H9 (cell line): Measurements from ENCODE around the gene GALNT16. TPM values are rescaled to one million over a fixed set of nuclear protein-coding genes. Genes with fewer than 3 reads are reported as not detected.

Experiments used
- DNase-seq: peaks from one replicate; pipeline ENCODE4 v3.0.0-alpha.2; 2017
- H2AFZ ChIP-seq: one replicate; pipeline ENCODE4 v1.6.1; 2013; ENCODE audit warnings: mild to moderate bottlenecking, low read length, control low read depth, moderate library complexity
- H2AK5ac ChIP-seq: 2 replicates; pipeline ENCODE4 v1.6.1; 2013; ENCODE audit warnings: low read length, control low read depth, mixed read lengths; ENCODE audit not compliant: insufficient read length
- H2BK120ac ChIP-seq: one replicate; pipeline ENCODE4 v1.6.1; 2013; ENCODE audit warnings: low read depth, mild to moderate bottlenecking, low read length, control low read depth, inconsistent platforms; ENCODE audit not compliant: poor library complexity, severe bottlenecking
- H2BK12ac ChIP-seq: 2 replicates; pipeline ENCODE4 v1.6.1; 2013; ENCODE audit warnings: low read length, control low read depth, mixed read lengths, low read depth; ENCODE audit not compliant: insufficient read length
- H2BK15ac ChIP-seq: 2 replicates; pipeline ENCODE4 v1.6.1; 2013; ENCODE audit warnings: low read depth, low read length, control low read depth
- H2BK20ac ChIP-seq: one replicate; pipeline ENCODE4 v1.6.1; 2013; ENCODE audit warnings: low read depth, mild to moderate bottlenecking, low read length, control low read depth, inconsistent platforms; ENCODE audit not compliant: poor library complexity, severe bottlenecking
- H2BK5ac ChIP-seq: 2 replicates; pipeline ENCODE4 v1.6.1; 2013; ENCODE audit warnings: low read length, control low read depth, mixed read lengths; ENCODE audit not compliant: insufficient read length
- H3K14ac ChIP-seq: 2 replicates; pipeline ENCODE4 v1.6.1; 2013; ENCODE audit warnings: low read length, control low read depth; ENCODE audit not compliant: insufficient read depth
- H3K18ac ChIP-seq: 2 replicates; pipeline ENCODE4 v1.6.1; 2013; ENCODE audit warnings: low read depth, mild to moderate bottlenecking, mixed read lengths, low read length, control low read depth; ENCODE audit not compliant: insufficient read length
- H3K23ac ChIP-seq: 2 replicates; pipeline ENCODE4 v1.6.1; 2013; ENCODE audit warnings: low read length, control low read depth, mixed read lengths, low read depth; ENCODE audit not compliant: insufficient read length
- H3K23me2 ChIP-seq: 2 replicates; pipeline ENCODE4 v1.6.1; 2013; ENCODE audit warnings: low read depth, mild to moderate bottlenecking, mixed read lengths, low read length, control low read depth; ENCODE audit not compliant: insufficient read length, poor library complexity, severe bottlenecking
- H3K27ac ChIP-seq: 2 replicates; pipeline ENCODE4 v1.5.1; 2013; ENCODE audit warnings: low read length, control low read depth, mixed read lengths, low read depth; ENCODE audit not compliant: insufficient read length
- H3K27me3 ChIP-seq: 2 replicates; pipeline ENCODE4 v1.6.1; 2013; ENCODE audit warnings: low read length, control low read depth, inconsistent platforms; ENCODE audit not compliant: insufficient read depth
- H3K4ac ChIP-seq: 2 replicates; pipeline ENCODE4 v1.6.1; 2013; ENCODE audit warnings: low read depth, mild to moderate bottlenecking, control low read depth, inconsistent platforms, low read length, moderate library complexity
- H3K4me1 ChIP-seq: 2 replicates; pipeline ENCODE4 v1.6.1; 2013; ENCODE audit warnings: low read length, control low read depth, inconsistent platforms; ENCODE audit not compliant: insufficient read depth
- H3K4me2 ChIP-seq: 2 replicates; pipeline ENCODE4 v1.6.1; 2013; ENCODE audit warnings: low read length, control low read depth, mixed read lengths; ENCODE audit not compliant: insufficient read length, insufficient read depth
- H3K56ac ChIP-seq: 2 replicates; pipeline ENCODE4 v1.6.1; 2013; ENCODE audit warnings: low read depth, mild to moderate bottlenecking, mixed read lengths, low read length, control low read depth; ENCODE audit not compliant: insufficient read length
- H3K79me1 ChIP-seq: 2 replicates; pipeline ENCODE4 v1.6.1; 2013; ENCODE audit warnings: low read depth, mild to moderate bottlenecking, moderate library complexity, low read length, control low read depth, inconsistent platforms; ENCODE audit not compliant: insufficient read depth, poor library complexity, severe bottlenecking
- H3K79me2 ChIP-seq: 2 replicates; pipeline ENCODE4 v1.6.1; 2013; ENCODE audit warnings: low read length, control low read depth, inconsistent platforms; ENCODE audit not compliant: insufficient read depth
- H3K9ac ChIP-seq: 2 replicates; pipeline ENCODE4 v1.6.1; 2013; ENCODE audit warnings: low read length, control low read depth, mixed read lengths; ENCODE audit not compliant: insufficient read length; ENCODE audit errors: extremely low read depth
- H3K9me3 ChIP-seq: one replicate; pipeline ENCODE4 v1.6.1; 2013; ENCODE audit warnings: low read depth, low read length, inconsistent platforms; ENCODE audit not compliant: control insufficient read depth
- H3T11ph ChIP-seq: one replicate; pipeline ENCODE4 v1.6.1; 2013; ENCODE audit warnings: mild to moderate bottlenecking, low read length, control low read depth, inconsistent platforms
- H4K20me1 ChIP-seq: one replicate; pipeline ENCODE4 v1.6.1; 2013; ENCODE audit not compliant: control insufficient read depth, insufficient read length, insufficient read depth
- H4K5ac ChIP-seq: 2 replicates; pipeline ENCODE4 v1.6.1; 2013; ENCODE audit warnings: low read depth, mild to moderate bottlenecking, mixed read lengths, low read length, control low read depth; ENCODE audit not compliant: insufficient read length
- H4K8ac ChIP-seq: replicated peaks from 2 replicates; pipeline ENCODE4 v1.6.1; 2013; ENCODE audit warnings: low read length, control low read depth, mixed read lengths, low read depth; ENCODE audit not compliant: insufficient read length
- H4K91ac ChIP-seq: 2 replicates; pipeline ENCODE4 v1.6.1; 2013; ENCODE audit warnings: low read depth, mild to moderate bottlenecking, moderate library complexity, mixed read lengths, low read length, control low read depth; ENCODE audit not compliant: insufficient read length
- H3K27ac Mint-ChIP-seq, 3 experiments: 2 replicates in 2 of 3; 3 replicates in 1 of 3; pipeline ENCODE4 v1.8.0; 2020 to 2021; ENCODE audit warnings: mixed read lengths in 3 of 3, mild to moderate bottlenecking in 1 of 3, moderate library complexity in 1 of 3
- H3K27me3 Mint-ChIP-seq: 2 replicates; pipeline ENCODE4 v1.8.0; 2021; ENCODE audit warnings: low read depth, mild to moderate bottlenecking, moderate library complexity, mixed read lengths
- H3K36me3 Mint-ChIP-seq, 3 experiments: 2 replicates in 2 of 3; 3 replicates in 1 of 3; pipeline ENCODE4 v1.8.0; 2020 to 2021; ENCODE audit warnings: low read depth in 3 of 3, mixed read lengths in 3 of 3; ENCODE audit not compliant: insufficient read depth in 1 of 3
- H3K4me1 Mint-ChIP-seq, 2 experiments: 2 replicates each; pipeline ENCODE4 v1.8.0; 2020; ENCODE audit warnings: mixed read lengths in 2 of 2
- H3K4me3 Mint-ChIP-seq, 2 experiments: 2 replicates in 1 of 2; 3 replicates in 1 of 2; pipeline ENCODE4 v1.8.0; 2020 to 2021; ENCODE audit warnings: mild to moderate bottlenecking in 2 of 2, mixed read lengths in 2 of 2, moderate library complexity in 1 of 2
- H3K9me3 Mint-ChIP-seq, 2 experiments: 2 replicates in 1 of 2; 3 replicates in 1 of 2; pipeline ENCODE4 v1.8.0; 2020; ENCODE audit warnings: mild to moderate bottlenecking in 2 of 2, mixed read lengths in 2 of 2, moderate library complexity in 1 of 2
- WGBS: extraction: QIAGEN DNeasy Blood & Tissue Kit; methylation state at CpG from one replicate; pipeline ENCODE4 v1.1.7; 2013; ENCODE audit warnings: missing lambda C conversion rate, low lambda C conversion rate, mixed read lengths; ENCODE audit not compliant: insufficient read length; ENCODE audit errors: extremely low coverage; 5-methylcytosine and 5-hydroxymethylcytosine counted together
- total RNA-seq: library from RNA; stranded (reverse); gene quantifications from 2 replicates; pipeline ENCODE4 v1.2.1, GENCODE V29; 2021
- TF ChIP-seq, protein P1 (sequence below): fragments of 200-600 bp; sonication (generic); conservative IDR thresholded peaks from 3 replicates; pipeline ENCODE4 v1.8.0; 2021; ENCODE audit warnings: antibody characterized with exemption, mild to moderate bottlenecking

GALNT16 gene
- total RNA-seq, 1 experiment from 2014 or later: 2.3 TPM

- no peak overlapping the region for H3K27ac ChIP-seq
- Mint-ChIP-seq H3K27ac (no peak overlapping the region; a peak in 1 of 7 replicates), H3K4me1 (no peaks in the 10 kb centered on the region), H3K9me3 (no peaks in the 10 kb centered on the region), H3K36me3 (no peaks in the 10 kb centered on the region; a peak in 1 of 7 replicates), H3K27me3 (peaks cover 6% of the 10 kb centered on the region), H3K4me3 (no peak overlapping the region; a peak in 1 of 5 replicates)
- no peaks in the 10 kb centered on the region for H3K9me3 ChIP-seq
- H3K79me2 ChIP-seq: no peaks in the 10 kb centered on the region
- H3K79me1 ChIP-seq: no peaks in the 10 kb centered on the region
- no peak overlapping the region for H2AK5ac ChIP-seq
- H3K27me3 ChIP-seq: no peaks in the 10 kb centered on the region
- H4K20me1 ChIP-seq: no peaks in the 10 kb centered on the region
- no peak overlapping the region for H3K18ac ChIP-seq
- H2BK15ac ChIP-seq: no peak overlapping the region
- H2BK12ac ChIP-seq: no peak overlapping the region
- no peaks in the 10 kb centered on the region for H3K4me1 ChIP-seq
- H4K8ac ChIP-seq: no peak overlapping the region
- no peak overlapping the region for H2BK5ac ChIP-seq
- no peak overlapping the region for H2BK120ac ChIP-seq
- H3K56ac ChIP-seq: no peak overlapping the region
- TF ChIP-seq, protein P1, sequence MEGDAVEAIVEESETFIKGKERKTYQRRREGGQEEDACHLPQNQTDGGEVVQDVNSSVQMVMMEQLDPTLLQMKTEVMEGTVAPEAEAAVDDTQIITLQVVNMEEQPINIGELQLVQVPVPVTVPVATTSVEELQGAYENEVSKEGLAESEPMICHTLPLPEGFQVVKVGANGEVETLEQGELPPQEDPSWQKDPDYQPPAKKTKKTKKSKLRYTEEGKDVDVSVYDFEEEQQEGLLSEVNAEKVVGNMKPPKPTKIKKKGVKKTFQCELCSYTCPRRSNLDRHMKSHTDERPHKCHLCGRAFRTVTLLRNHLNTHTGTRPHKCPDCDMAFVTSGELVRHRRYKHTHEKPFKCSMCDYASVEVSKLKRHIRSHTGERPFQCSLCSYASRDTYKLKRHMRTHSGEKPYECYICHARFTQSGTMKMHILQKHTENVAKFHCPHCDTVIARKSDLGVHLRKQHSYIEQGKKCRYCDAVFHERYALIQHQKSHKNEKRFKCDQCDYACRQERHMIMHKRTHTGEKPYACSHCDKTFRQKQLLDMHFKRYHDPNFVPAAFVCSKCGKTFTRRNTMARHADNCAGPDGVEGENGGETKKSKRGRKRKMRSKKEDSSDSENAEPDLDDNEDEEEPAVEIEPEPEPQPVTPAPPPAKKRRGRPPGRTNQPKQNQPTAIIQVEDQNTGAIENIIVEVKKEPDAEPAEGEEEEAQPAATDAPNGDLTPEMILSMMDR: no peak
- H2AFZ ChIP-seq: no peak overlapping the region
- H4K91ac ChIP-seq: no peak overlapping the region
- no peak overlapping the region for H3K9ac ChIP-seq
- no peak overlapping the region for H4K5ac ChIP-seq
- no peak overlapping the region for H3K4ac ChIP-seq
- H3K4me2 ChIP-seq: no peak overlapping the region
- no peak overlapping the region for H3T11ph ChIP-seq
- no peak for DNase-seq
- peaks cover 2% of the 10 kb centered on the region for H3K23me2 ChIP-seq
- no peak overlapping the region for H3K14ac ChIP-seq
- H2BK20ac ChIP-seq: no peak overlapping the region
- no CpG with 5 or more reads among the region's 10 CpGs for WGBS
- H3K23ac ChIP-seq: no peak overlapping the region
These were observed 21.7 kb downstream of the GALNT16 start for GRCh38 chr14:69281450-69282169.
